ENCODE measurements around the gene SPIB.
"Not testable (repeated sequence)": the region's sequence is repeated elsewhere in the genome, so short reads cannot be mapped to it uniquely, and the experiment has no call there.

The SPIB gene

DNA sequence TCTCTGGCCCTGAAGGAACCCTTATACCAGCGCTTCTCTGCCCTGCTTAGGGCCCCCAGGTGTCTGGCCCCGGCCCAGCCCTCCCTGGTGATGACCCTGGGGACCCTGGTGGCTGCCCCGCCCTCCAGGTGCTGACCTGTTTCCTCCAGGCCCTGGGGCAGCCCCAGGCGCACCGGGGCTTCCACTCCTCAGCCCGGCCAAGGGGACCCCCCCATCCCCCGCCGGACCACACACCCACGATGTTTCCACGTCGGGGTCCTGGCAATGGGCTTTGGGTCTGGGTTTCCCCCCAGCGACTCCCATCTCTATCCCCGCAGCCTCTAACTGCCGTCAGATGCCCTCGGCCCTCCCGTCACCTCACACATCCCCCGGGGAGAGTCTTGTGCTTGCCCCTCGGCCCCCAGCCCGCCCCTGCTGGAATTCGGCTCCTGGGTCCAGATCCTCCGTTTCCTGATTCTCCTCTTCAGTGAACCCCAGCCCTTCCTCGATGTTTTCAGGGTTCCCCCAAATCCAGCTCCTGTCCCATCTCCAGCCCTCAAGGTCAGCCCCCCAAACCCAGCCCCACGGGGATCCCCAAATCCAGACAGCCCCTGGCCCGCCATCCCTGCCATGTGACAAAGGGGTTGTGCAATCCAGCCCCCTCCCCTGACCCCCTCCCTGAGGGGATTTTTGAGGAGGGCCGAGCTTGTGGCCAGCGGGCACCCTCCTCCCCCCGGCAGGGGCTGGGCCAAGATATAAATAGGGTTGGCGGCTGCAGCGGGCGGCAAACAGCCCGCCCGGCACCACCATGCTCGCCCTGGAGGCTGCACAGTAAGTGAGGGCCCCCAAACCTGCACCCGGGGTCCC lies at the start of gene SPIB:
Gene SPIB (plus strand): TSS at position 763 of the 846 bp plus-strand sequence. CDS start 25 bp downstream, at position 788.
- no peak for DNase-seq (ENCODE audit: low read depth)

DNA sequence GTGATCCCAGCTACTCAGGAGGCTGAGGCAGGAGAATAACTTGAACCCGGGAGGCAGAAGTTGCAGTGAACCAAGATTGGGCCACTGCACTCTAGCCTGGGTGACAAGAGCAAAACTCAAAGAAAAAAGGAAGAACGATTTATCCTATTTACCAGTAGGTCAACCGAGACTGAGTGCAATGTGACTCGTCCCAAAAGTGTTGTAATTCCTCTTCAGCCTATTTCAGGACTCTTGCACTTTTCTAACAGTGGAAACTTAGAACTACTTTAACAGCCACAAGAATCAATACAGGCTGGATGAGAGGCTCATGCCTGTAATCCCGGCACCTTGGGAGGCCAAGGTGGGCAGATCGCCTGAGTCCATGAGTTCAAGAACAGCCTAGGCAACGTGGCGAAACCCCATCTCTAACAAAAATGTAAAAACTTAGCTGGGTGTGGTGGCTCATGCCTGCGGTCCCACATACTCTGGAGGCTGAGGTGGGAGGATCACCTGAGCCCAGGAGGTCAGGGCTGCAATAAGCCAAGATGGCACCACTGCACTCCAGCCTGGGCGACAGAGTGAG lies 46.7 kb upstream of the SPIB start:
- DNase-seq (ENCODE audit: low read depth), result no peak

DNA sequence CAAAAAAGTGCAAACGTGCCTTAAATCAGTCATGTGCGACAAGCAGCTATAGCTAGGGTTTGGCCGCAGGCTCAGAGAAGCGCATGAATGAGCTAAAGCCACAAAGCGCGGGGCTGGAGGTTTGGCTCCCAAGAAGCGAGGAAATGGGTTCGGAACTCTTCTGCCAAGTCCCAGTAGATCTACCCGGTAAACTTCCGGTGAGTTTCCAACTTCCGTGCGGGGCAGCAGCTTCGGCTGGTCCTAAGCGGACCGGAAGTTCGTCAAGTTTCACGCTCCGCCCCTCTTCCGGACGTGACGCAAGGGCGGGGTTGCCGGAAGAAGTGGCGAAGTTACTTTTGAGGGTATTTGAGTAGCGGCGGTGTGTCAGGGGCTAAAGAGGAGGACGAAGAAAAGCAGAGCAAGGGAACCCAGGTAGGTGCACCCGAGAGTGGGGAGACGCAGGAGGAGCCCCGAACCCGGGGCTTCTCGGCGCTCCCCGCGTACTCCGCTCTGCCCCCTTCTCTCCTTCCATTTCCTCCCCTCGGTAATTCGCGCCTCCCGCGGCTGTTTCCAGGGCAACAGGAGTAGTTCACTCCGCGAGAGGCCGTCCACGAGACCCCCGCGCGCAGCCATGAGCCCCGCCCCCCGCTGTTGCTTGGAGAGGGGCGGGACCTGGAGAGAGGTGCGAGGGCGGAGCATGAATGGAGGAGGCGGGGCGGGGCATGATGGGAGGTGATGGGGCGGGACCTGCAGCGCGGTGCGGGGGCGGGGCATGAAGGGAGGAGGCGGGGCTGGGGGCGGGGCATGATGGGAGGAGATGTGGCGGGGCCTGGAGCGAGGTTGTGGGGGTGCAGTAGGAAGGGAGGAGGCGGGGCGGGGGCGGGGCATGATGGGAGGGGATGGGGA lies 42.3 kb upstream of the SPIB start, which contains the start of gene NR1H2:
Gene NR1H2 (plus strand): TSS at position 292 of the 885 bp plus-strand sequence. CDS start 1,149 bp downstream, outside the sequence.
- peak; percentile 91 for DNase-seq (ENCODE audit: low read depth)

- DNase-seq (ENCODE audit: low read depth), result no peak
Measured at GRCh38 chr19:50377051-50377461, 41.7 kb upstream of the SPIB start.

DNA sequence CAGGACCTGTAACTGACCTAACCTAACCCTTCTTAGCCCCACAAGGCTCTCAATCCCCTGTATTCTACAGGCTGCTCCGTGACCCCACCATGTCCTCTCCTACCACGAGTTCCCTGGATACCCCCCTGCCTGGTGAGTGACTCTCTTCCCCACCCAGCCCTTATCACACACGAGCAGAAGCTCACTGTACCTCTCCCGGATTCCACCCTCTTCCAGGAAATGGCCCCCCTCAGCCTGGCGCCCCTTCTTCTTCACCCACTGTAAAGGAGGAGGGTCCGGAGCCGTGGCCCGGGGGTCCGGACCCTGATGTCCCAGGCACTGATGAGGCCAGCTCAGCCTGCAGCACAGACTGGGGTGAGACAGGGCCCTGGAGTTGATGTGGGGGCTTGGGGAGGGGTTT lies 41.2 kb upstream of the SPIB start:
- no peak for DNase-seq (ENCODE audit: low read depth)

DNA sequence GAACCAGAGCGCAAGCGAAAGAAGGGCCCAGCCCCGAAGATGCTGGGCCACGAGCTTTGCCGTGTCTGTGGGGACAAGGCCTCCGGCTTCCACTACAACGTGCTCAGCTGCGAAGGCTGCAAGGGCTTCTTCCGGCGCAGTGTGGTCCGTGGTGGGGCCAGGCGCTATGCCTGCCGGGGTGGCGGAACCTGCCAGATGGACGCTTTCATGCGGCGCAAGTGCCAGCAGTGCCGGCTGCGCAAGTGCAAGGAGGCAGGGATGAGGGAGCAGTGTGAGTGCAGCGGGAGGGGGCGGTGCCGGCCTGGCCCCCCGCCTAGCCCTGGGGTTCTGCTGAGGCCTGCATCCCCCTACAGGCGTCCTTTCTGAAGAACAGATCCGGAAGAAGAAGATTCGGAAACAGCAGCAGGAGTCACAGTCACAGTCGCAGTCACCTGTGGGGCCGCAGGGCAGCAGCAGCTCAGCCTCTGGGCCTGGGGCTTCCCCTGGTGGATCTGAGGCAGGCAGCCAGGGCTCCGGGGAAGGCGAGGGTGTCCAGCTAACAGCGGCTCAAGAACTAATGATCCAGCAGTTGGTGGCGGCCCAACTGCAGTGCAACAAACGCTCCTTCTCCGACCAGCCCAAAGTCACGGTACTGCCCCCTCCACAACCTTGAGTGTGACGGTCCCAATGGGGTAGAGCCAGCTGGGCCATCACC lies 40.4 kb upstream of the SPIB start:
- no peak for DNase-seq (ENCODE audit: low read depth)

- no peak for DNase-seq (ENCODE audit: low read depth)
Measured at GRCh38 chr19:50378863-50379236, 39.9 kb upstream of the SPIB start.

DNA sequence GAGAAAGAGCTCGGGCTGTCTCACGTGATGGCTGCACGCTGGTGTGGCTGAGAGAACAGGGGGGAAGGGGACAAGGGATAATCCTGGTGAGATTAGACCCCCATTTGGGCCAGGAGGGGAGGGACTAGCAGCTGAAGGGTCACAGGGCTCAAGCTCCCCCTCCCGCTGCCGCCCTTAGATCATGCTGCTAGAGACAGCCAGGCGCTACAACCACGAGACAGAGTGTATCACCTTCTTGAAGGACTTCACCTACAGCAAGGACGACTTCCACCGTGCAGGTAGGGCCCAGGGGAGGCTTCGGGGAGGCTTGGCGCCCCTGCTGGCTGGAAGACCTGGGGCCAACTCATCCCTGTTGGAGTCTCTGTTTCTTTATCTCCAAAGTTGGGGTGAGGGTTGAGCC lies 39.1 kb upstream of the SPIB start:
- DNase-seq (ENCODE audit: low read depth), result no peak

DNA sequence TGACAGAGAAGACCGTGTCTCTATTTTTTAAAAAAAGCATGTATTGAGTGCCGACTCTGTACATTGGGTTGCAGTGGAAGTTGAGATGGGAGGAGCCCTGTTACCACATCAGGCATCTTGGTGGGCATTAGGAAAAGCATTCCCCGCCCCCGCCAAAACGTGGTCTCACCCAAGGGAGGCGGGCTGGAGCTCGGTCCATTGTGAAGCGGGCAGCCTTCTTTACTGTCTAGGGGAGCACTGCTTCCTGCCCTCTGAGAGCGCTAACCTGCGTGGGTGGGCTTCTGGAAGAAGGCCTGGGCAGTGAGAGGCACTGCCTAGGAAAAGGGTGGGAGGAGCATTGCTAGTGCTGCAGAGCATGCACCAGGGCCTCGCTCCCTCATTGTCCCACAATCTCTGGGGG lies 38.6 kb upstream of the SPIB start:
- DNase-seq (ENCODE audit: low read depth), result no peak

DNA sequence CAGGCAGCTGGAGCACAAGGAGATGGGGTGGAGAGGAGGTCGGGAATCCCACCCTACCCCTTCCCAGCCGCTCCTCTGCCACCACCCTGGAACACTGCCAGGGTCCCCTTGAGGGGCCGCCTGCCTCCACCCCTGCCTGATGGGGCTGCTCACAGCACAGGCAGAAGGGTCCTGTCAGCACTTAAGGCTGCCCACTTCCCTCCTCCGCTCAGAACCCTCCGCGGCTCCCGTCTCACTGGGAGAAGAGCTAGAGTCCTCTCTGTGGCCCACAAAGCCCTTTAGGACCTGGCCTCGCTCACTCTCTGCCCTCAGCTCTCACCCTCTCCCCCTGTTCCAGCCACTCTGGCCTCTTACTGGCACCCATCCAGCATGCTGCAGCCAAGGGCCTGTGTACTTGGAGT lies 38.0 kb upstream of the SPIB start:
- DNase-seq (ENCODE audit: low read depth), result no peak

DNA sequence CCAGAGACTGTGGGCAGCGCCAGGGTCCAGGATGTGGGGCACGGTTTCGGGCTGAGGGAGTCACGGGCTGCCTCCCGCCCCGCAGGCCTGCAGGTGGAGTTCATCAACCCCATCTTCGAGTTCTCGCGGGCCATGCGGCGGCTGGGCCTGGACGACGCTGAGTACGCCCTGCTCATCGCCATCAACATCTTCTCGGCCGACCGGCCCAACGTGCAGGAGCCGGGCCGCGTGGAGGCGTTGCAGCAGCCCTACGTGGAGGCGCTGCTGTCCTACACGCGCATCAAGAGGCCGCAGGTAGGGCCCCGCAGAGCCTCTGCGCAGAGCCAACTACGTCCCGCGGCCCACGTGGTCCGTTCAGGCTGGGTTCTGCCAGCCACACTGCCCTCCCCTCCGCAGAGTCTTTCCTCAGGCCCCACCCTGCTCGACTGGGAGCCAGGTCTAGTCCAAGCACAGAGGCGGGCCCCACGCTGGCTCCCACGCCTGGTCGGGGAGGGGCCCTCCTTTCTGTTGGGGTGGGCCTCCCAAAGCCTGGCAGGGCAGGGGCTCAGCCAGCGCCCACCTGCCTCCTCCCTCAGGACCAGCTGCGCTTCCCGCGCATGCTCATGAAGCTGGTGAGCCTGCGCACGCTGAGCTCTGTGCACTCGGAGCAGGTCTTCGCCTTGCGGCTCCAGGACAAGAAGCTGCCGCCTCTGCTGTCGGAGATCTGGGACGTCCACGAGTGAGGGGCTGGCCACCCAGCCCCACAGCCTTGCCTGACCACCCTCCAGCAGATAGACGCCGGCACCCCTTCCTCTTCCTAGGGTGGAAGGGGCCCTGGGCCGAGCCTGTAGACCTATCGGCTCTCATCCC lies 36.6 kb upstream of the SPIB start:
- DNase-seq (ENCODE audit: low read depth), result no peak

DNA sequence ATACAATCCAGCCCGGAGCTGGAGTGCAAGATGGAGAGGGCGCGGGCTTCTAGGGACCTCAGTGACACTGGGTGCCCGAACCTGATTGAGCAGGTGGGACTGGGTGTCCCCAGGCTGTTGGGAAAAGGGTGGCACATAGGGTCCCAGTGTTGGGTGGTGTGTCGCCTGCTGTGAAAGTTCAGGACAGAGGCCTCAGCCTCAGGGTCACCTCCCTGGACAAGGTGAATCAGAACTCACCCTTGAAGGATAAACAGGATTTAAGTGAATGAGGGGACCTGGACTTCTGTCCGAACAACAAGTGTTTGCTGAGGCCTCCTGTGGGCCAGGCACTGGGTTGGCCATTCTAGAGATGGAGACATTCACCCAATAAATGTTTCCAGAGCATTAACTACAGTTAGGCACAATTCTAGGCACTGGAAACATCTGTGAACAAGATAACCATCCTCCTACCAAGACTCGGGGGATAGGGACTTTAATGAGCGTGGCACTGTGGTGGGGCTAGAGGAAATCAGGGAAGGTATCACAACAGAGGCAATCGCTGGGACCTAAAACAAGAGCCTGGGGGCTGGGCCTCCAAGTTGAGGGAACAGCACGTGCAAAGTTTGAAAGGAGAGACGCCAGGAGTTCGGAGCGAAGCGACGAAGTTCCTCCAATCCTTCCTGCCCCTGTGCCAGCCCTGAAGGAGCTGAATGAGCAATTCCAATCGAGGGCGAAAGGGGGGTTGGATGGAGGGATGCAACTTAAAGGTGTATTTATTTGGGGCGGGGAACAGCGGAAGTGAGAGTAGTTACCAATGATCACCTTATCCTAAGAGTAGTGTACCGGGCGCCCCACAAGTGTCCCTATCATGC lies 35.5 kb upstream of the SPIB start:
- DNase-seq (ENCODE audit: low read depth), result no peak

- peak; percentile 96 for DNase-seq (ENCODE audit: low read depth)
Measured at GRCh38 chr19:50383852-50384684, 34.7 kb upstream of the SPIB start, which contains the start of gene POLD1. Gene POLD1, plus strand, starts transcription at chr19:50384347. Its CDS starts 14,505 bp downstream, at chr19:50398852.

DNA sequence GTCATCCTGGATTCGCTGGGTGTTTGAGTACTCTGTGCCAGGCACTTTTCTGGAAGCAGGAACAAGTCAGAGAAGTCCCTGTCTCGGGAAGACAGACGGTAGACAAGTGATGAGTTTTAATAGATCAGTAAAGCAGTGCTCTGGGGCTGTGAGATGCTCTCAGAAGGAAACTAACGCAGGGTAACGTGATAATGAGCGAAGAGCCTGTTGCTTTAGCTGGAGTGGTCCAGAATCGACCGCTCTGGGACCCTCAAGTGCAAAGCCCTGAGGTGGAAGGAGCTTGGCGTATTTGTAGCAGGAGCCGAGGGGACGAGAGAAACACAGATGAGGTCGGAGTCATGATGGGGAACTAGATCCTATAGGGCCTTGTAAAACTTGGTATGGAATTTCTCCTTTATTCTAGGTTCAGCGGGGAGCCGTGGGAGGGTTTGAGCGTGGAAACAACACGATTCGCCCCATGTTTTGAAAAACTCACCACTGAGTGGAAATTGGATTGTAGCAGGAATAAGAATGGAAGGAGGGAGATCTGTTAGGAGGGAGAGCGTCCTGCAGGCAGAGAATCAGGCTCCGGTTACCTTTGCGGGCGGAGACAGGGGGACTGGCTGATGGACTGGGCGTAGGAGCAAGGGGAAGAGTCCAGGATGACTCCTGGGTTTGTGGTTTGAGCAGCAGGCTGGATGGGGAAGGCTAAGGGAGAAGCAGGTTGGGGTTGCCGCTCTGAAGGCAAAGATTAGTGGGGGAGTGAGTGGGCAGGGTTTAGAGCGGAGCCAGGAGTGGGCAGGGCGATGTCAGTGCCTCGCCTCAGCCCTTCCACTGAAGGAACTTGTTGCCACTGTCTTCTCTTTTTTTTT lies 33.8 kb upstream of the SPIB start:
- DNase-seq (ENCODE audit: low read depth), result no peak

- DNase-seq (ENCODE audit: low read depth), result no peak
Measured at GRCh38 chr19:50387176-50387867, 31.4 kb upstream of the SPIB start.

DNA sequence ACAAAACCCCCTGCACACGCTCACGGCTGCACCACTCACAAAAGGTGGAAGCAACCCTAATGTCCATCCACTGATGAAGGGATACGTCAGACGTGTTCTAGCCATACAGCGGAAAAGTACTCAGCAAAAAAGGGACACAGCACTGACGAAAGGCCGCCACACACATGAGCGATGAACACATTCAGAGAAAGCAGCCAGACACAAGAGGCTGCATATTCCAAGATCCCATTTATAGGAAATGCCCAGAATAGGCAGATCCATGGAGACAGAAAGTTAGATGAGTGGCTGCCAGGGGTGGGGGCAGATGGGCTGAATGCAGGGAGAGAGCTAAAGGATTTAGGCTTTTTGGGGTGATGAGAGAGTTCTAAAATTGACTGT lies 30.9 kb upstream of the SPIB start:
- DNase-seq (ENCODE audit: low read depth), result no peak

GRCh38 chr19:50390295-50390694 lies 28.4 kb upstream of the SPIB start:
- not testable (repeated sequence) for DNase-seq (ENCODE audit: low read depth)

Measured in stimulated activated CD8-positive, alpha-beta memory T cell treated with anti-CD3 and anti-CD28 coated beads, Interleukin-15, amount 100 ng/mL, for 24 hours (primary cell).